Esophagus muscularis mucosa (tissue), 4 donors: ENCODE measurements around the gene DIP2B. TPM values are rescaled to one million over a fixed set of nuclear protein-coding genes. Genes with fewer than 3 reads are reported as not detected.

ENCODE experiments used
- DNase-seq: peaks from one replicate; pipeline ENCODE4 v3.0.0-alpha.2; 2017; ENCODE audit errors: extremely low spot score
- H3K27ac ChIP-seq, 4 donors: fragments of 200-600 bp; sonication (generic); replicated peaks in 1 of 4; 1 replicate in 3 of 4; 2 replicates in 1 of 4; pipeline ENCODE4 v1.5.1; 2016 to 2019; ENCODE audit warnings: mild to moderate bottlenecking in 1 of 4
- H3K27me3 ChIP-seq, 4 donors: fragments of 200-600 bp; sonication (generic); one replicate each; pipeline versions ENCODE4 v1.5.1 to v1.6.0; 2016 to 2019
- H3K36me3 ChIP-seq, 4 donors: fragments of 200-600 bp; sonication (generic); one replicate each; pipeline ENCODE4 v1.5.1; 2016 to 2019
- H3K4me1 ChIP-seq, 4 donors: fragments of 200-600 bp; sonication (generic); one replicate each; pipeline ENCODE4 v1.5.1; 2016 to 2019
- H3K4me3 ChIP-seq, 4 donors: fragments of 200-600 bp; sonication (generic); 1 replicate in 2 of 4; 2 replicates in 2 of 4; pipeline ENCODE4 v1.5.1; 2016 to 2019; ENCODE audit warnings: mild to moderate bottlenecking in 4 of 4, moderate library complexity in 1 of 4
- H3K9me3 ChIP-seq, 4 donors: fragments of 200-600 bp; sonication (generic); 1 replicate in 3 of 4; 2 replicates in 1 of 4; pipeline ENCODE4 v1.5.1; 2016 to 2019
- CTCF ChIP-seq, 3 experiments: fragments of 200-600 bp in 2 of 3; fragments of 450-650 bp in 1 of 3; sonication (generic) in 2 of 3; IDR thresholded peaks; one replicate each; pipeline ENCODE4 v1.5.1; 2017 to 2019; ENCODE audit warnings: antibody characterized with exemption in 3 of 3, mild to moderate bottlenecking in 2 of 3, moderate library complexity in 1 of 3
- EP300 ChIP-seq: sonication (generic); formaldehyde crosslinking; IDR thresholded peaks from one replicate; pipeline ENCODE4 v1.6.1; 2017; ENCODE audit warnings: antibody characterized with exemption
- POLR2A ChIP-seq: fragments of 450-650 bp; IDR thresholded peaks from one replicate; pipeline ENCODE4 v1.6.1; 2017; ENCODE audit warnings: antibody characterized with exemption, moderate library complexity, mild to moderate bottlenecking, low read depth
- POLR2AphosphoS5 ChIP-seq, 2 donors: sonication (generic); formaldehyde crosslinking; IDR thresholded peaks; one replicate each; pipeline ENCODE4 v1.6.1; 2017; ENCODE audit warnings: antibody characterized with exemption in 2 of 2
- WGBS: methylation state at CpG from one replicate; pipeline ENCODE4 v1.1.5; 2018; 5-methylcytosine and 5-hydroxymethylcytosine counted together
- intact Hi-C: fragments of 100-400 bp; cut with DNase I; formaldehyde crosslinking; loops from one replicate; pipeline ENCODE4 v1.15.1; 2023
- total RNA-seq, 4 donors: library from RNA; depleted of rRNA; stranded (reverse); fragments of >200 nt; gene quantifications; one replicate each; pipeline versions ENCODE4 v1.1.0 to v1.2.1, GENCODE V29; 2016

The DIP2B gene
- total RNA-seq, 4 donors from 2014 or later, result 18.7 to 23.0 (median 20.6) TPM

DNA sequence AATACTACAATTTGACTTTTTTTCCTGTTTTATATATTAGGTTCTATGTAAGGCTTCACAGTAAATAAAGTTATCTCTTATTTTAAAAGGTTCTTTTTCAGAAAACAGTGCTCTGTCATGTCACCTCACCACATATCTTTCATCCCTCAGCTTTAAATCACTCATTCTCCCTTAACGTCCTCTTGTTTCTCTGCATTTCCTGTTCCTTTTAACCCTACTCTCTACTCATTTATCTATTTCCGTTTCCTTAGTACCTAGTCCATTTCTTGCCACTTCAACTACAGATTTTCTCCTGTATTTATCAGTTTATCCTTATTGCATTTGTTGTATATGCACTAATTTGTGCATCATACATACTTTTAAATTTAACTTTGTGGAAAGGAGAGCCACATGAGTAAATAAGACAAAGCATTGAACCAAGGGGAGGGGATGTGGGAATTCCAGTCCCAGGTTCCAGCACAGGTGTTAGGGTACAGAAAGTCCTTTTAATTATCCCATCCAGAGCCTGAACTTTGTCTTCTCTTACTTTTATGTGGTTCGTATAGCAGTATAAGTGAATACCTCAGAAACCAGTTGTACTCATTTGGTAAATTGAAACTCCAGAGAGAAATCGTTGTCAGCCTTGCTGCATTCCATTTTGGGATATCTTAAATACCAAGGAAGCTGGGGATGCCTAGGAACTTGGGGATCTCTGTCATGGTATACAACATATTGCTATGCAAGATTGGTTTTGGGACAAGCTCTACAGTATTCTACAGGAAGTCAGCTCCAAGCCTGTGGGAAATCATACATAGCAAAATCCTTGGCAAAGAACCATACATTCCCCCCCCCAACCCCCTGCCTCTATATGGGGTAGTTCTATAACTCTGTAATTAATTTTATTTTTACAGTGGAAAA is 120.5 kb downstream of the DIP2B start:
- intact Hi-C loops, result no loop called here
- H3K4me3 ChIP-seq, result no peak overlapping the region
- DNase-seq, result no peak
- TF ChIP-seq POLR2A (no peak), POLR2AphosphoS5 (IDR thresholded peaks at IDR 0.05) (no peak), EP300 (no peak), CTCF (IDR thresholded peaks at IDR 0.05) (no peak)
- H3K27ac ChIP-seq, result no peak overlapping the region
- peaks cover 18 to 57% (median 36%) of the 10 kb centered on the region in 4 donors for H3K4me1 ChIP-seq
- no peaks in the 10 kb centered on the region for H3K9me3 ChIP-seq
- no peaks in the 10 kb centered on the region for H3K27me3 ChIP-seq
- H3K36me3 ChIP-seq, result peaks cover 0 to 34% (median 16%) of the 10 kb centered on the region in 4 donors
- WGBS, result 67% methylated on average over 4 of the region's 4 CpGs

DNA sequence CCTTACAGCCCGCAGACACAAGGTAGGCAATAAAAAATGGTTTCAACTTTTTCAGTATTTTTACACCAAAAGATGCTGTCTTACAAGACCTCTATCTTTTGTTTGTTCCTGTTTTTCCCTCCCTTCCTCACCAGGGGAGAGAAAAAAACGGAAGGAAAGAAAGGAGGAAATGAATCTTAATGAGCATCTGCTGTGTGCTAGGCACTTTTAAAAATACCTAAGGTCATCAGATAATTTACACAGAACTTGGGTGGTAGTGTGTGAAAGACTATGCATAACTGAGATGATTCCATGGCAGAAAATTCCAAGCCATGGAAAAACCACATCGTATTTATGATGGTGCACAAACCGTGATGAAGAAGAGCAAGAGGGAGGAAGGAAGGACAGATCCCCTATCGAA is 121.2 kb downstream of the DIP2B start:
- TF ChIP-seq CTCF (IDR thresholded peaks at IDR 0.05) (no peak), POLR2A (no peak), POLR2AphosphoS5 (IDR thresholded peaks at IDR 0.05) (no peak), EP300 (no peak)
- H3K27ac ChIP-seq, result no peak overlapping the region
- no peaks in the 10 kb centered on the region for H3K27me3 ChIP-seq
- H3K9me3 ChIP-seq, result no peaks in the 10 kb centered on the region
- H3K4me1 ChIP-seq, result peaks cover 11 to 50% (median 28%) of the 10 kb centered on the region in 4 donors
- intact Hi-C loops, result no loop called here
- WGBS, result 83% methylated on average over 5 of the region's 5 CpGs
- no peak for DNase-seq
- no peak overlapping the region for H3K4me3 ChIP-seq
- H3K36me3 ChIP-seq, result peaks cover 0 to 38% (median 18%) of the 10 kb centered on the region in 4 donors

GRCh38 chr12:50627491-50627890 is 122.7 kb downstream of the DIP2B start:
- Histone ChIP-seq H3K4me1 (peaks cover 0 to 35% (median 15%) of the 10 kb centered on the region in 4 donors), H3K27me3 (no peaks in the 10 kb centered on the region), H3K4me3 (no peak overlapping the region), H3K27ac (no peak overlapping the region), H3K9me3 (no peaks in the 10 kb centered on the region), H3K36me3 (peaks cover 0 to 50% (median 24%) of the 10 kb centered on the region in 4 donors)
- no peak for TF ChIP-seq CTCF (IDR thresholded peaks at IDR 0.05)
- no peak for TF ChIP-seq POLR2AphosphoS5 (IDR thresholded peaks at IDR 0.05)
- TF ChIP-seq EP300, result no peak
- whole genome bisulfite sequencing, result 92% methylated on average over 2 of the region's 2 CpGs
- DNase-seq, result no peak
- intact Hi-C loops, result no loop called here

GRCh38 chr12:50628394-50628793 is 123.6 kb downstream of the DIP2B start:
- peaks cover 0 to 50% (median 24%) of the 10 kb centered on the region in 4 donors for H3K36me3 ChIP-seq
- intact Hi-C loops, result no loop called here

More at GRCh38 chr12:50628394-50628793, 123.6 kb downstream of the DIP2B start:
- Histone ChIP-seq H3K4me3 (no peak overlapping the region), H3K9me3 (no peaks in the 10 kb centered on the region), H3K4me1 (peaks cover 0 to 29% (median 11%) of the 10 kb centered on the region in 4 donors), H3K27ac (no peak overlapping the region), H3K27me3 (no peaks in the 10 kb centered on the region)
- WGBS, result 93% methylated on average over 6 of the region's 6 CpGs
- TF ChIP-seq CTCF (IDR thresholded peaks at IDR 0.05), result no peak
- no peak for TF ChIP-seq POLR2AphosphoS5 (IDR thresholded peaks at IDR 0.05)
- TF ChIP-seq EP300, result no peak
- TF ChIP-seq POLR2A, result no peak
- no peak for DNase-seq
